Small intestine (tissue), 7 donors: ENCODE data around the gene SLCO4A1. TPM values are rescaled to one million over a fixed set of nuclear protein-coding genes. Genes with fewer than 3 reads are reported as not detected.

Experiments
- DNase-seq, 2 donors: peaks; one replicate each; pipeline versions ENCODE4 v3.0.0 to v3.0.0-alpha.2; 2013
- FAIRE-seq: peaks from 2 replicates; lab custom pipeline; 2012; peaks lifted over from hg19 to GRCh38; lab: Jason Lieb, UNC
- H3K27ac ChIP-seq, 3 donors: one replicate each; pipeline ENCODE4 v1.5.1; 2013; ENCODE audit warnings: low read length in 2 of 3, mild to moderate bottlenecking in 2 of 3, control low read depth in 1 of 3, inconsistent platforms in 1 of 3, low read depth in 1 of 3, moderate library complexity in 1 of 3
- H3K27me3 ChIP-seq, 3 donors: one replicate each; pipeline ENCODE4 v1.6.1; 2013; ENCODE audit warnings: low read length in 3 of 3, inconsistent platforms in 1 of 3; ENCODE audit not compliant: control insufficient read depth in 3 of 3, insufficient read depth in 3 of 3
- H3K36me3 ChIP-seq, 3 donors: one replicate each; pipeline ENCODE4 v1.6.1; 2013; ENCODE audit warnings: low read length in 3 of 3, inconsistent platforms in 1 of 3, low read depth in 1 of 3, mild to moderate bottlenecking in 1 of 3, moderate library complexity in 1 of 3; ENCODE audit not compliant: control insufficient read depth in 3 of 3, insufficient read depth in 2 of 3
- H3K4me1 ChIP-seq, 3 donors: one replicate each; pipeline ENCODE4 v1.6.1; 2013; ENCODE audit warnings: low read length in 2 of 3, inconsistent platforms in 1 of 3, low read depth in 1 of 3, mild to moderate bottlenecking in 1 of 3, moderate library complexity in 1 of 3; ENCODE audit not compliant: control insufficient read depth in 3 of 3, insufficient read depth in 2 of 3
- H3K4me3 ChIP-seq, 3 donors: one replicate each; pipeline ENCODE4 v1.5.1; 2013; ENCODE audit warnings: low read length in 3 of 3, control low read depth in 1 of 3, inconsistent platforms in 1 of 3, low read depth in 1 of 3, mild to moderate bottlenecking in 1 of 3, moderate library complexity in 1 of 3
- H3K9me3 ChIP-seq, 2 donors: one replicate each; pipeline ENCODE4 v1.6.1; 2013; ENCODE audit warnings: low read depth in 1 of 2, low read length in 1 of 2; ENCODE audit not compliant: control insufficient read depth in 2 of 2, insufficient read depth in 1 of 2
- WGBS, 3 donors: extraction: QIAGEN DNeasy Blood & Tissue Kit; methylation state at CpG; one replicate each; pipeline ENCODE4 v1.1.7; 2013; 5-methylcytosine and 5-hydroxymethylcytosine counted together
- polyA plus RNA-seq, 4 donors: library from polyadenylated mRNA; stranded (reverse) in 3 of 4; unstranded in 1 of 4; fragments of 200-250 nt in 3 of 4; fragments of 120-200 nt in 1 of 4; gene quantifications; one replicate each; pipeline versions ENCODE4 v1.2.1 to v1.2.3, GENCODE V29; 2013
- donor health status: healthy with polysubstance abuse.
- donor health status: control.
- donor health status: control.
- donor health status: Bipolar disorder and iron deficiency.
- donor health status: healthy.

The SLCO4A1 gene
- polyA plus RNA-seq, 4 donors: 0.58 to 22.4 (median 3.5) TPM

GRCh38 chr20:62640870-62641269 is 1.4 kb upstream of the SLCO4A1 start:
- DNase-seq (no peak), FAIRE-seq (no peak)
- Histone ChIP-seq H3K4me3 (no peak overlapping the region), H3K27ac (no peak overlapping the region), H3K27me3 (peaks cover 0 to 53% (median 0%) of the 10 kb centered on the region in 3 donors), H3K4me1 (peaks cover 4 to 7% (median 7%) of the 10 kb centered on the region in 3 donors), H3K9me3 (no peaks in the 10 kb centered on the region), H3K36me3 (no peaks in the 10 kb centered on the region)
- WGBS, 3 donors: 91 to 93% (median 92%) methylated on average over 9 of the region's 9 CpGs

GRCh38 chr20:62641321-62642050 is 817 bp upstream of the SLCO4A1 start:
- DNase-seq (no peak), FAIRE-seq (no peak)
- Histone ChIP-seq H3K4me1 (peaks cover 4 to 7% (median 7%) of the 10 kb centered on the region in 3 donors), H3K27me3 (peaks cover 0 to 47% (median 0%) of the 10 kb centered on the region in 3 donors), H3K36me3 (no peaks in the 10 kb centered on the region), H3K9me3 (no peaks in the 10 kb centered on the region), H3K4me3 (peak overlapping the region in 2 of 3 donors; percentile 33 to 52), H3K27ac (peak overlapping the region in 1 of 3 donors; percentile 40)
- WGBS, 3 donors: 35 to 37% (median 36%) methylated on average over 28 to 32 of the region's 32 CpGs

- WGBS, 3 donors: 1 to 2% (median 2%) methylated on average over 61 to 84 of the region's 84 CpGs
- FAIRE-seq (no peak), DNase-seq (peak; percentile 33 to 64)
- peaks cover 0 to 39% (median 0%) of the 10 kb centered on the region in 3 donors for H3K27me3 ChIP-seq
- H3K4me3 ChIP-seq: peak overlapping the region; percentile 15 to 52 (median 51)
- H3K9me3 ChIP-seq: no peaks in the 10 kb centered on the region
- H3K27ac ChIP-seq: peak overlapping the region in 1 of 3 donors; percentile 92
- no peaks in the 10 kb centered on the region for H3K36me3 ChIP-seq
- peaks cover 4 to 11% (median 11%) of the 10 kb centered on the region in 3 donors for H3K4me1 ChIP-seq
Observed at GRCh38 chr20:62642666-62643520, 590 bp downstream of the SLCO4A1 start.

GRCh38 chr20:62643521-62644043 is 1.3 kb downstream of the SLCO4A1 start:
- peak overlapping the region in 1 of 3 donors; percentile 92 for H3K27ac ChIP-seq
- peaks cover 4 to 11% (median 11%) of the 10 kb centered on the region in 3 donors for H3K4me1 ChIP-seq
- H3K36me3 ChIP-seq: no peaks in the 10 kb centered on the region
- no peak for FAIRE-seq
- DNase-seq: peak in 1 of 2 donors; percentile 45
- H3K9me3 ChIP-seq: no peaks in the 10 kb centered on the region
- WGBS, 3 donors: 16 to 43% (median 32%) methylated on average over 14 of the region's 14 CpGs
- peaks cover 0 to 39% (median 0%) of the 10 kb centered on the region in 3 donors for H3K27me3 ChIP-seq
- peak overlapping the region in 1 of 3 donors; percentile 52 for H3K4me3 ChIP-seq

GRCh38 chr20:62644044-62644795 is 1.9 kb downstream of the SLCO4A1 start:
- no peak for FAIRE-seq
- 40 to 74% (median 56%) methylated on average over 23 of the region's 23 CpGs for WGBS, 3 donors
- peak in 1 of 2 donors; percentile 73 for DNase-seq
- Histone ChIP-seq H3K9me3 (no peaks in the 10 kb centered on the region), H3K4me1 (peaks cover 4 to 11% (median 11%) of the 10 kb centered on the region in 3 donors), H3K4me3 (no peak overlapping the region), H3K27ac (peak overlapping the region in 1 of 3 donors; percentile 92), H3K36me3 (no peaks in the 10 kb centered on the region), H3K27me3 (peaks cover 0 to 33% (median 0%) of the 10 kb centered on the region in 3 donors)

- peaks cover 0 to 33% (median 0%) of the 10 kb centered on the region in 3 donors for H3K27me3 ChIP-seq
- peak; percentile 23 to 86 for DNase-seq
- WGBS, 3 donors: 42 to 61% (median 48%) methylated on average over 12 of the region's 12 CpGs
- no peaks in the 10 kb centered on the region for H3K9me3 ChIP-seq
- no peak overlapping the region for H3K4me3 ChIP-seq
- H3K36me3 ChIP-seq: peaks cover 0 to 3% (median 0%) of the 10 kb centered on the region in 3 donors
- no peak for FAIRE-seq
- peaks cover 4 to 11% (median 11%) of the 10 kb centered on the region in 3 donors for H3K4me1 ChIP-seq
- peak overlapping the region in 1 of 3 donors; percentile 92 for H3K27ac ChIP-seq
Observed at GRCh38 chr20:62644802-62645496, 2.6 kb downstream of the SLCO4A1 start.

- Histone ChIP-seq H3K36me3 (peaks cover 0 to 3% (median 0%) of the 10 kb centered on the region in 3 donors), H3K27ac (peak overlapping the region in 1 of 3 donors; percentile 92), H3K4me3 (no peak overlapping the region), H3K27me3 (peaks cover 0 to 33% (median 0%) of the 10 kb centered on the region in 3 donors), H3K4me1 (peaks cover 4 to 16% (median 11%) of the 10 kb centered on the region in 3 donors), H3K9me3 (no peaks in the 10 kb centered on the region)
- FAIRE-seq (no peak), DNase-seq (no peak)
- 77 to 84% (median 82%) methylated on average over 15 of the region's 15 CpGs for WGBS, 3 donors
Observed at GRCh38 chr20:62645613-62646012, 3.3 kb downstream of the SLCO4A1 start.
